Measurements from ENCODE around the gene FGF7. TPM values are rescaled to one million over a fixed set of nuclear protein-coding genes. Genes with fewer than 3 reads are reported as not detected.

FGF7 gene
- not detected for total RNA-seq

GRCh38 chr15:49423021-49423420 is at the start of gene FGF7:
TSS of gene FGF7 (plus strand) at chr15:49423242. CDS start at chr15:49424298, 1,056 bp downstream.
- ChIA-PET POLR2A (no interaction called here), CTCF (interaction anchor here (1.1 to 3.1 kb wide), 7 partner anchors 9 to 1071 kb away, joined by 3 to 65 read pairs (median 4); no protein-coding TSS in a partner anchor)
- H3K9me3 Mint-ChIP-seq, result no peaks in the 10 kb centered on the region
- no peaks in the 10 kb centered on the region for H3K4me1 Mint-ChIP-seq (ENCODE audit: low read depth)
- H3K27me3 Mint-ChIP-seq, result no peaks in the 10 kb centered on the region
- intact Hi-C loops (cut with micrococcal nuclease), result loop anchor here (5.0 kb wide), 1 partner anchor 561 kb away; no protein-coding TSS in a partner anchor
- no peak for ATAC-seq
- TF ChIP-seq CTCF (IDR thresholded peaks at IDR 0.05), result no peak
- no peak within 1 kb of the TSS for H3K27ac Mint-ChIP-seq
- H3K36me3 Mint-ChIP-seq (ENCODE audit: low read depth), result no peaks in the 10 kb centered on the region
- DNase-seq, result no peak
- no peak within 1 kb of the TSS for H3K4me3 Mint-ChIP-seq

- TF ChIP-seq CTCF (IDR thresholded peaks at IDR 0.05), result no peak
- DNase-seq (no peak), ATAC-seq (no peak)
- Mint-ChIP-seq H3K4me1 (ENCODE audit: low read depth) (no peaks in the 10 kb centered on the region), H3K27me3 (no peaks in the 10 kb centered on the region), H3K9me3 (no peaks in the 10 kb centered on the region), H3K36me3 (ENCODE audit: low read depth) (no peaks in the 10 kb centered on the region), H3K4me3 (no peak overlapping the region), H3K27ac (no peak overlapping the region)
- intact Hi-C loops (cut with micrococcal nuclease), result no loop called here
- CTCF ChIA-PET, result no interaction called here
- POLR2A ChIA-PET, result no interaction called here
These were observed 43.0 kb upstream of the FGF7 start for GRCh38 chr15:49379996-49380395.

GRCh38 chr15:49380912-49381311 is 42.1 kb upstream of the FGF7 start:
- Mint-ChIP-seq H3K36me3 (ENCODE audit: low read depth) (no peaks in the 10 kb centered on the region), H3K27ac (no peak overlapping the region), H3K4me1 (ENCODE audit: low read depth) (no peaks in the 10 kb centered on the region), H3K27me3 (no peaks in the 10 kb centered on the region), H3K4me3 (no peak overlapping the region), H3K9me3 (no peaks in the 10 kb centered on the region)
- ATAC-seq (no peak), DNase-seq (no peak)
- ChIA-PET CTCF (no interaction called here), POLR2A (no interaction called here)
- intact Hi-C loops (cut with micrococcal nuclease), result no loop called here
- TF ChIP-seq CTCF (IDR thresholded peaks at IDR 0.05), result no peak

GRCh38 chr15:49382394-49382793 is 40.6 kb upstream of the FGF7 start:
- H3K4me3 Mint-ChIP-seq, result no peak overlapping the region
- intact Hi-C loops (cut with micrococcal nuclease), result no loop called here
- DNase-seq, result no peak
- peaks cover 2% of the 10 kb centered on the region for H3K27me3 Mint-ChIP-seq
- H3K9me3 Mint-ChIP-seq, result no peaks in the 10 kb centered on the region
- no peaks in the 10 kb centered on the region for H3K4me1 Mint-ChIP-seq (ENCODE audit: low read depth)
- H3K27ac Mint-ChIP-seq, result no peak overlapping the region
- ChIA-PET POLR2A (interaction anchor here (0.6 kb wide), 1 partner anchor 45 kb away, joined by 3 read pairs; no protein-coding TSS in a partner anchor), CTCF (interaction anchor here (0.7 kb wide), 1 partner anchor 35 kb away, joined by 3 read pairs; no protein-coding TSS in a partner anchor)
- ATAC-seq, result no peak
- H3K36me3 Mint-ChIP-seq (ENCODE audit: low read depth), result no peaks in the 10 kb centered on the region
- TF ChIP-seq CTCF (IDR thresholded peaks at IDR 0.05), result no peak

GRCh38 chr15:49383266-49383665 is 39.8 kb upstream of the FGF7 start:
- Mint-ChIP-seq H3K4me3 (no peak overlapping the region), H3K4me1 (ENCODE audit: low read depth) (no peaks in the 10 kb centered on the region), H3K27ac (no peak overlapping the region), H3K9me3 (peaks cover under 1% of the 10 kb centered on the region), H3K36me3 (ENCODE audit: low read depth) (no peaks in the 10 kb centered on the region), H3K27me3 (peaks cover 2% of the 10 kb centered on the region)
- TF ChIP-seq CTCF (IDR thresholded peaks at IDR 0.05), result no peak
- POLR2A ChIA-PET, result no interaction called here
- intact Hi-C loops (cut with micrococcal nuclease), result no loop called here
- CTCF ChIA-PET, result no interaction called here
- ATAC-seq (no peak), DNase-seq (no peak)

Measured in activated CD8-positive, alpha-beta T cell treated with anti-CD3 and anti-CD28 coated beads for 36 hours (primary cell).